Esophagus squamous epithelium (tissue), 5 donors: ENCODE measurements around the gene GLIS1. TPM values are rescaled to one million over a fixed set of nuclear protein-coding genes. Genes with fewer than 3 reads are reported as not detected.

ENCODE experiments used
- DNase-seq: peaks from one replicate; lab custom pipeline; 2025; lab: John Stamatoyannopoulos, UW
- H3K27ac ChIP-seq, 4 donors: fragments of 200-600 bp; sonication (generic); one replicate each; pipeline ENCODE4 v1.5.1; 2016 to 2019; ENCODE audit warnings: mild to moderate bottlenecking in 1 of 4
- H3K27me3 ChIP-seq, 4 donors: fragments of 200-600 bp; sonication (generic); 1 replicate in 3 of 4; 2 replicates in 1 of 4; pipeline versions ENCODE4 v1.5.1 to v1.6.0; 2017 to 2021; ENCODE audit warnings: antibody characterized with exemption in 1 of 4
- H3K36me3 ChIP-seq, 3 donors: fragments of 200-600 bp; sonication (generic); one replicate each; pipeline ENCODE4 v1.5.1; 2016 to 2019
- H3K4me1 ChIP-seq, 3 donors: fragments of 200-600 bp; sonication (generic); one replicate each; pipeline ENCODE4 v1.5.1; 2017 to 2019
- H3K4me3 ChIP-seq, 4 donors: fragments of 200-600 bp; sonication (generic); 1 replicate in 3 of 4; 2 replicates in 1 of 4; pipeline ENCODE4 v1.5.1; 2016 to 2019; ENCODE audit warnings: mild to moderate bottlenecking in 2 of 4, moderate library complexity in 1 of 4
- H3K9me3 ChIP-seq, 3 donors: fragments of 200-600 bp; sonication (generic); one replicate each; pipeline ENCODE4 v1.5.1; 2016 to 2019
- CTCF ChIP-seq, 6 experiments: fragments of 450-650 bp in 4 of 6; fragments of 200-600 bp in 2 of 6; sonication (generic) in 2 of 6; IDR thresholded peaks; one replicate each; pipeline ENCODE4 v1.5.1; 2016 to 2019; ENCODE audit warnings: antibody characterized with exemption in 6 of 6, mild to moderate bottlenecking in 4 of 6, moderate library complexity in 4 of 6
- POLR2A ChIP-seq, 4 donors: fragments of 450-650 bp; IDR thresholded peaks; one replicate each; pipeline ENCODE4 v1.6.1; 2017; ENCODE audit warnings: antibody characterized with exemption in 4 of 4, mild to moderate bottlenecking in 4 of 4, moderate library complexity in 3 of 4
- WGBS, 2 donors: methylation state at CpG; one replicate each; pipeline ENCODE4 v1.1.5; 2018; 5-methylcytosine and 5-hydroxymethylcytosine counted together
- intact Hi-C: fragments of 100-400 bp; cut with DNase I; formaldehyde crosslinking; loops from one replicate; pipeline ENCODE4 v1.15.0; 2022
- total RNA-seq, 4 donors: library from RNA; depleted of rRNA; stranded (reverse); fragments of >200 nt; gene quantifications; one replicate each; pipeline ENCODE4 v1.1.0, GENCODE V29; 2016
- donor health status: DM: yes; HTN: yes; CAD: no.

Gene GLIS1
- total RNA-seq, 4 donors from 2014 or later, result 0.57 TPM; not detected in 3

GRCh38 chr1:53618500-53619366, 120.2 kb downstream of the GLIS1 start:
- intact Hi-C loops, result no loop called here
- Histone ChIP-seq H3K36me3 (no peaks in the 10 kb centered on the region), H3K4me1 (peaks cover 0 to 23% (median 0%) of the 10 kb centered on the region in 3 donors), H3K27ac (no peak overlapping the region), H3K4me3 (no peak overlapping the region), H3K27me3 (no peaks in the 10 kb centered on the region), H3K9me3 (no peaks in the 10 kb centered on the region)
- no peak for DNase-seq
- no peak for TF ChIP-seq POLR2A (IDR thresholded peaks at IDR 0.05)
- TF ChIP-seq CTCF (IDR thresholded peaks at IDR 0.05), result no peak
- WGBS, 2 donors, result 40 to 74% methylated on average over 3 of the region's 4 CpGs

GRCh38 chr1:53617851-53618499, 121.0 kb downstream of the GLIS1 start:
- Histone ChIP-seq H3K27ac (no peak overlapping the region), H3K4me3 (no peak overlapping the region), H3K36me3 (no peaks in the 10 kb centered on the region), H3K9me3 (no peaks in the 10 kb centered on the region), H3K27me3 (no peaks in the 10 kb centered on the region), H3K4me1 (peaks cover 0 to 23% (median 0%) of the 10 kb centered on the region in 3 donors)
- no peak for DNase-seq
- intact Hi-C loops, result no loop called here
- no peak for TF ChIP-seq CTCF (IDR thresholded peaks at IDR 0.05)
- no peak for TF ChIP-seq POLR2A (IDR thresholded peaks at IDR 0.05)
- WGBS, 2 donors, result 33% methylated on average over 3 of the region's 4 CpGs; no CpG with 5 or more reads in 1 of the 2 donors

- WGBS, 2 donors, result 40 to 80% methylated on average over 7 of the region's 7 CpGs
- no peak for TF ChIP-seq POLR2A (IDR thresholded peaks at IDR 0.05)
- Histone ChIP-seq H3K9me3 (no peaks in the 10 kb centered on the region), H3K4me1 (peaks cover 0 to 23% (median 0%) of the 10 kb centered on the region in 3 donors), H3K27me3 (no peaks in the 10 kb centered on the region), H3K27ac (peak overlapping the region in 1 of 4 donors; percentile 39), H3K4me3 (no peak overlapping the region), H3K36me3 (no peaks in the 10 kb centered on the region)
- DNase-seq, result no peak
- intact Hi-C loops, result no loop called here
These were observed 121.6 kb downstream of the GLIS1 start for GRCh38 chr1:53617382-53617781.

GRCh38 chr1:53616927-53617326, 122.0 kb downstream of the GLIS1 start:
- no peaks in the 10 kb centered on the region for H3K36me3 ChIP-seq
- TF ChIP-seq POLR2A (IDR thresholded peaks at IDR 0.05), result no peak
- TF ChIP-seq CTCF (IDR thresholded peaks at IDR 0.05), result no peak
- peak overlapping the region in 1 of 4 donors; percentile 39 for H3K27ac ChIP-seq
- H3K4me3 ChIP-seq, result no peak overlapping the region
- no peaks in the 10 kb centered on the region for H3K27me3 ChIP-seq
- peaks cover 0 to 23% (median 0%) of the 10 kb centered on the region in 3 donors for H3K4me1 ChIP-seq
- DNase-seq, result no peak
- no peaks in the 10 kb centered on the region for H3K9me3 ChIP-seq
- no CpG with 5 or more reads among the region's 2 CpGs for WGBS, 2 donors
- intact Hi-C loops, result no loop called here

- no peaks in the 10 kb centered on the region for H3K9me3 ChIP-seq
- peaks cover 0 to 23% (median 0%) of the 10 kb centered on the region in 3 donors for H3K4me1 ChIP-seq
- no peaks in the 10 kb centered on the region for H3K27me3 ChIP-seq
- H3K36me3 ChIP-seq, result no peaks in the 10 kb centered on the region
- no peak overlapping the region for H3K4me3 ChIP-seq
- TF ChIP-seq CTCF (IDR thresholded peaks at IDR 0.05) (no peak), POLR2A (IDR thresholded peaks at IDR 0.05) (no peak)
- WGBS, 2 donors, result 54 to 77% methylated on average over 2 to 3 of the region's 5 CpGs
- intact Hi-C loops, result no loop called here
- H3K27ac ChIP-seq, result no peak overlapping the region
- DNase-seq, result no peak
These were observed 122.5 kb downstream of the GLIS1 start for GRCh38 chr1:53616511-53616910.
